Measurements from ENCODE around the gene EEF1E1. TPM values are rescaled to one million over a fixed set of nuclear protein-coding genes. Genes with fewer than 3 reads are reported as not detected.

Gene EEF1E1
- total and polyA plus RNA-seq, 4 donors: 12.9 to 30.6 (median 18.3) TPM

GRCh38 chr6:8108031-8108660, 5.8 kb upstream of the EEF1E1 start:
- Histone ChIP-seq H3K4me1 (ENCODE audit: control insufficient read depth in 4 of 4, insufficient read depth in 4 of 4, low read length in 3 of 4) (no peaks in the 10 kb centered on the region), H3K9ac (ENCODE audit: low read depth in 1 of 2, low read length in 2 of 2) (no peak overlapping the region)
- 68% methylated on average over 4 of the region's 4 CpGs for whole genome bisulfite sequencing

GRCh38 chr6:8105791-8106190, 3.4 kb upstream of the EEF1E1 start:
- no peak overlapping the region for H3K4me3 ChIP-seq (ENCODE audit: low read depth in 1 of 3, low read length in 3 of 3)
- no peak overlapping the region for H3K9ac ChIP-seq (ENCODE audit: low read depth in 1 of 2, low read length in 2 of 2)
- peaks cover 2 to 9% (median 7%) of the 10 kb centered on the region in 4 donors for H3K4me1 ChIP-seq (ENCODE audit: control insufficient read depth in 4 of 4, insufficient read depth in 4 of 4, low read length in 3 of 4)
- no peak overlapping the region for H3K27ac ChIP-seq (ENCODE audit: low read depth in 1 of 2, low read length in 2 of 2)
- no peak for DNase-seq (ENCODE audit: low spot score)
- peaks cover 0 to 2% (median 0%) of the 10 kb centered on the region in 4 donors for H3K27me3 ChIP-seq (ENCODE audit: control insufficient read depth in 4 of 4, insufficient read depth in 4 of 4, low read length in 3 of 4)
- H3K9me3 ChIP-seq (ENCODE audit: control insufficient read depth in 4 of 4, low read length in 3 of 4): no peaks in the 10 kb centered on the region
- no peaks in the 10 kb centered on the region for H3K36me3 ChIP-seq (ENCODE audit: control insufficient read depth in 4 of 4, insufficient read depth in 3 of 4, low read depth in 1 of 4, low read length in 3 of 4)
- TF ChIP-seq NR2F2 (IDR thresholded peaks at IDR 0.05) (no peak), HNF4G (IDR thresholded peaks at IDR 0.05) (no peak), YY1 (IDR thresholded peaks at IDR 0.05) (no peak), RXRA (IDR thresholded peaks at IDR 0.05) (no peak), SP1 (IDR thresholded peaks at IDR 0.05) (no peak), GABPA (IDR thresholded peaks at IDR 0.05 in 1 of 2, conservative IDR thresholded peaks at IDR 0.05 in 1 of 2) (no peak), EGR1 (IDR thresholded peaks at IDR 0.05; ENCODE audit: low read depth in 2 of 2) (no peak), JUND (IDR thresholded peaks at IDR 0.05) (no peak), REST (IDR thresholded peaks at IDR 0.05) (no peak), FOXA1 (IDR thresholded peaks at IDR 0.05) (no peak)

More at GRCh38 chr6:8108031-8108660, 5.8 kb upstream of the EEF1E1 start:
- Histone ChIP-seq H3K4me3 (ENCODE audit: low read depth in 1 of 3, low read length in 3 of 3) (no peak overlapping the region), H3K9me3 (ENCODE audit: control insufficient read depth in 4 of 4, low read length in 3 of 4) (no peaks in the 10 kb centered on the region), H3K36me3 (ENCODE audit: control insufficient read depth in 4 of 4, insufficient read depth in 3 of 4, low read depth in 1 of 4, low read length in 3 of 4) (no peaks in the 10 kb centered on the region), H3K27ac (ENCODE audit: low read depth in 1 of 2, low read length in 2 of 2) (no peak overlapping the region), H3K27me3 (ENCODE audit: control insufficient read depth in 4 of 4, insufficient read depth in 4 of 4, low read length in 3 of 4) (peaks cover 0 to 2% (median 0%) of the 10 kb centered on the region in 4 donors)
- no peak for TF ChIP-seq YY1 (IDR thresholded peaks at IDR 0.05)
- no peak for TF ChIP-seq TAF1 (conservative IDR thresholded peaks at IDR 0.05)
- no peak for TF ChIP-seq ATF3 (IDR thresholded peaks at IDR 0.05)
- no peak for TF ChIP-seq HNF4G (IDR thresholded peaks at IDR 0.05)
- TF ChIP-seq GABPA (IDR thresholded peaks at IDR 0.05 in 1 of 2, conservative IDR thresholded peaks at IDR 0.05 in 1 of 2): no peak
- TF ChIP-seq MAX (IDR thresholded peaks at IDR 0.05): no peak
- TF ChIP-seq REST (IDR thresholded peaks at IDR 0.05): no peak
- no peak for TF ChIP-seq SP1 (IDR thresholded peaks at IDR 0.05)
- TF ChIP-seq RXRA (IDR thresholded peaks at IDR 0.05): no peak
- TF ChIP-seq NR2F2 (IDR thresholded peaks at IDR 0.05): no peak
- TF ChIP-seq HNF4A (conservative IDR thresholded peaks at IDR 0.05): no peak
- TF ChIP-seq RAD21 (IDR thresholded peaks at IDR 0.05): no peak
- TF ChIP-seq FOXA2 (IDR thresholded peaks at IDR 0.05): no peak
- DNase-seq (ENCODE audit: low spot score): no peak

Data from liver (tissue), 9 donors.